Measurements from ENCODE around the gene MCTP1. TPM values are rescaled to one million over a fixed set of nuclear protein-coding genes. Genes with fewer than 3 reads are reported as not detected.

Gene MCTP1
- polyA plus RNA-seq, 3 donors = 34.4 to 72.9 (median 55.5) TPM

DNA sequence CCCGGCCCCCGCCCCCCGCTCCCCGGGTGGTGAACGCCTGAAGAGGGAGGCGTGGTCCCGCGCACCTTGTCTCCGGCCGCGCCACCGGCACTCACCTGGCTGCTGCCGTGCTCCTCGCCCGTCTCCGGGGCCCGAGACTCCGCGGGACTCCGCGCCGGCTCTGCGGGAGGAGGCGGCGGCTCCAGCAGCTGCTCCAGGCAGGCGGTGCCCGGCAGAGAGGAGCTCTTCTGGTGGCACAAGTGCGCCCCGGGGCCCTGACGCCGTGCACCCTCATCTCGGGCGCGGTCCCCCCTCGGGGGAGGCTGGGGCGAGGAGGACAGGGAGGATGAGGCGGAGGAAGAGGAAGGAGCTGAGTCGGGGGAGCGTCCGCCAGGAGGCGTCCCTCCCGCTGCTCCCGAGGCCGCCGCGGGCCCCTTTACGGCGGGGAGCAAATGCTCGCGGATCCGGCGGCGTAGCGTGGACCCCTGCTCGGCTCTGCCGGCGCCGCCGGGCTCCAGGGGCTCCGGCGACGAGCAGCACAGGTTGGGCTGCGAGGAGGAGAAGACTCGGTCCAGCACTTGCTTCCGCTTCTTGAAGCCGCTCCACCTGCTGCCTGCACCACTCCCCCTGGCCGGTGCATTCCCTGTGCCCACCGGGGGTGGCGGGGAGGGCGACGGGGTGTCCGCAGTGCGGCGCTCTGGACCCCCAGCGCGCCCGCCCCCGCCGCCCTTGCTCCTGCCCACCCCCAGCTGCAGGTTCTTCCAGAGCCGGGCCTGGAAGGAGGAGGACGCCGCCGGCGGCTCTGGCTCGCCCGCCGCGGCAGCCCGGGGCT is 928 bp downstream of the MCTP1 start:
- Mint-ChIP-seq H3K27me3 (ENCODE audit: low read depth in 3 of 3) (peaks cover 58 to 80% (median 71%) of the 10 kb centered on the region in 3 donors), H3K9me3 (peaks cover 0 to 17% (median 5%) of the 10 kb centered on the region in 7 donors), H3K4me1 (peaks cover 12% of the 10 kb centered on the region), H3K36me3 (peaks cover 0 to 6% of the 10 kb centered on the region in 2 donors), H3K4me3 (peak overlapping the region; percentile 75 to 95), H3K27ac (no peak overlapping the region)
- Histone ChIP-seq H3K9me3 (replicated peaks in 1 of 2; ENCODE audit: control insufficient read depth in 1 of 2, insufficient read depth in 1 of 2, low read length in 2 of 2) (no peaks in the 10 kb centered on the region), H3K36me3 (replicated peaks in 1 of 2; ENCODE audit: control insufficient read depth in 1 of 2, insufficient read depth in 2 of 2, low read length in 2 of 2) (no peaks in the 10 kb centered on the region), H3K4me3 (replicated peaks in 1 of 3; ENCODE audit: low read depth in 2 of 3, low read length in 3 of 3) (peak overlapping the region; percentile 46 to 79 (median 52)), H3K27me3 (ENCODE audit: control insufficient read depth in 2 of 2, insufficient read depth in 2 of 2, low read length in 2 of 2) (peaks cover 71 to 83% of the 10 kb centered on the region in 2 donors), H3K27ac (ENCODE audit: low read depth in 1 of 2, low read length in 2 of 2) (no peak overlapping the region), H3K4me1 (ENCODE audit: control insufficient read depth in 1 of 2, insufficient read depth in 2 of 2, low read length in 2 of 2) (peaks cover 14 to 24% of the 10 kb centered on the region in 2 donors), H3K79me2 (ENCODE audit: insufficient read depth, low read length) (no peaks in the 10 kb centered on the region), H2AFZ (ENCODE audit: insufficient read depth, low read depth, low read length, poor library complexity, severe bottlenecking) (peak overlapping the region; percentile 88), H3K4me2 (replicated peaks; ENCODE audit: extremely low read depth, low read length, poor library complexity, severe bottlenecking) (peak overlapping the region; percentile 87), H4K20me1 (ENCODE audit: insufficient read depth, low read length) (no peaks in the 10 kb centered on the region), H3K9ac (ENCODE audit: insufficient read depth, low read length, poor library complexity, severe bottlenecking) (peak overlapping the region; percentile 58)
- TF ChIP-seq, protein P1, sequence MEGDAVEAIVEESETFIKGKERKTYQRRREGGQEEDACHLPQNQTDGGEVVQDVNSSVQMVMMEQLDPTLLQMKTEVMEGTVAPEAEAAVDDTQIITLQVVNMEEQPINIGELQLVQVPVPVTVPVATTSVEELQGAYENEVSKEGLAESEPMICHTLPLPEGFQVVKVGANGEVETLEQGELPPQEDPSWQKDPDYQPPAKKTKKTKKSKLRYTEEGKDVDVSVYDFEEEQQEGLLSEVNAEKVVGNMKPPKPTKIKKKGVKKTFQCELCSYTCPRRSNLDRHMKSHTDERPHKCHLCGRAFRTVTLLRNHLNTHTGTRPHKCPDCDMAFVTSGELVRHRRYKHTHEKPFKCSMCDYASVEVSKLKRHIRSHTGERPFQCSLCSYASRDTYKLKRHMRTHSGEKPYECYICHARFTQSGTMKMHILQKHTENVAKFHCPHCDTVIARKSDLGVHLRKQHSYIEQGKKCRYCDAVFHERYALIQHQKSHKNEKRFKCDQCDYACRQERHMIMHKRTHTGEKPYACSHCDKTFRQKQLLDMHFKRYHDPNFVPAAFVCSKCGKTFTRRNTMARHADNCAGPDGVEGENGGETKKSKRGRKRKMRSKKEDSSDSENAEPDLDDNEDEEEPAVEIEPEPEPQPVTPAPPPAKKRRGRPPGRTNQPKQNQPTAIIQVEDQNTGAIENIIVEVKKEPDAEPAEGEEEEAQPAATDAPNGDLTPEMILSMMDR (IDR thresholded peaks at IDR 0.05) = peak; percentile 55
- intact Hi-C loops (cut with micrococcal nuclease) = no loop called here
- under 1% methylated on average over 69 of the region's 89 CpGs for WGBS (ENCODE audit: insufficient coverage)
- peak in 2 of 3 donors; percentile 29 to 55 for DNase-seq

GRCh38 chr5:95283022-95283615 is 1.8 kb downstream of the MCTP1 start:
- H3K27ac Mint-ChIP-seq = no peak overlapping the region
- TF ChIP-seq, protein P1 (IDR thresholded peaks at IDR 0.05) = no peak

More at GRCh38 chr5:95283022-95283615, 1.8 kb downstream of the MCTP1 start:
- H3K4me2 ChIP-seq (replicated peaks; ENCODE audit: extremely low read depth, low read length, poor library complexity, severe bottlenecking) = peak overlapping the region; percentile 87
- DNase-seq = no peak
- Mint-ChIP-seq H3K27me3 (ENCODE audit: low read depth in 3 of 3) (peaks cover 58 to 84% (median 66%) of the 10 kb centered on the region in 3 donors), H3K4me3 (peak overlapping the region; percentile 50 to 95), H3K4me1 (peaks cover 12% of the 10 kb centered on the region), H3K9me3 (peaks cover 0 to 17% (median 5%) of the 10 kb centered on the region in 7 donors), H3K36me3 (peaks cover 0 to 6% of the 10 kb centered on the region in 2 donors)
- no peaks in the 10 kb centered on the region for H3K36me3 ChIP-seq (replicated peaks in 1 of 2; ENCODE audit: control insufficient read depth in 1 of 2, insufficient read depth in 2 of 2, low read length in 2 of 2)
- intact Hi-C loops (cut with micrococcal nuclease) = no loop called here
- peaks cover 14 to 24% of the 10 kb centered on the region in 2 donors for H3K4me1 ChIP-seq (ENCODE audit: control insufficient read depth in 1 of 2, insufficient read depth in 2 of 2, low read length in 2 of 2)
- H3K79me2 ChIP-seq (ENCODE audit: insufficient read depth, low read length) = no peaks in the 10 kb centered on the region
- H4K20me1 ChIP-seq (ENCODE audit: insufficient read depth, low read length) = no peaks in the 10 kb centered on the region
- no peak overlapping the region for H3K27ac ChIP-seq (ENCODE audit: low read depth in 1 of 2, low read length in 2 of 2)
- H3K4me3 ChIP-seq (replicated peaks in 1 of 3; ENCODE audit: low read depth in 2 of 3, low read length in 3 of 3) = peak overlapping the region in 1 of 3 experiments; percentile 79
- H3K9ac ChIP-seq (ENCODE audit: insufficient read depth, low read length, poor library complexity, severe bottlenecking) = no peak overlapping the region
- H2AFZ ChIP-seq (ENCODE audit: insufficient read depth, low read depth, low read length, poor library complexity, severe bottlenecking) = peak overlapping the region; percentile 88
- 15% methylated on average over 3 of the region's 10 CpGs for WGBS (ENCODE audit: insufficient coverage)
- H3K27me3 ChIP-seq (ENCODE audit: control insufficient read depth in 2 of 2, insufficient read depth in 2 of 2, low read length in 2 of 2) = peaks cover 68 to 81% of the 10 kb centered on the region in 2 donors
- no peaks in the 10 kb centered on the region for H3K9me3 ChIP-seq (replicated peaks in 1 of 2; ENCODE audit: control insufficient read depth in 1 of 2, insufficient read depth in 1 of 2, low read length in 2 of 2)
